IMR-90 (cell line): ENCODE data around the gene RND3. TPM values are rescaled to one million over a fixed set of nuclear protein-coding genes. Genes with fewer than 3 reads are reported as not detected.

ENCODE experiments used
- ATAC-seq: fragments of 200-7000 bp; cut with Tn5 transposase; 2 replicates; pipeline ENCODE4 v1.9.1; 2020; ENCODE audit warnings: low read depth, mild to moderate bottlenecking, moderate library complexity
- BruUV-seq: library from RNA; stranded (reverse); fragments of 400-500 nt; replicated peaks from 2 replicates; lab custom pipeline; 2021; lab: Mats Ljungman, UMichigan
- CTCF ChIA-PET: fragments of 300-600 bp; formaldehyde crosslinking; extraction: SDS; loops from one replicate; lab custom pipeline; 2021; ENCODE audit warnings: antibody characterized with exemption; lab: Yijun Ruan, JAX
- POLR2A ChIA-PET: fragments of 300-600 bp; sonication (Branson Sonifier 250); formaldehyde crosslinking; loops from one replicate; lab custom pipeline; 2022; ENCODE audit warnings: antibody characterized with exemption; ENCODE audit not compliant: unreplicated experiment; lab: Charles Lee
- DNase-seq: peaks from one replicate; pipeline ENCODE4 v3.0.0; 2013
- H2AFZ ChIP-seq: replicated peaks from 2 replicates; pipeline ENCODE3; 2013; ENCODE audit warnings: low read length, mild to moderate bottlenecking; ENCODE audit not compliant: poor library complexity
- H2AK5ac ChIP-seq: 2 replicates; pipeline ENCODE4 v1.6.1; 2013; ENCODE audit warnings: low read depth, low read length, inconsistent platforms
- H2AK9ac ChIP-seq: replicated peaks from 2 replicates; pipeline ENCODE3; 2013; ENCODE audit warnings: mild to moderate bottlenecking, low read depth, low read length, moderate library complexity; ENCODE audit not compliant: poor library complexity
- H2BK120ac ChIP-seq: 2 replicates; pipeline ENCODE4 v1.6.1; 2013; ENCODE audit warnings: low read depth, low read length, inconsistent platforms
- H2BK15ac ChIP-seq: 3 replicates; pipeline ENCODE4 v1.6.1; 2013; ENCODE audit warnings: low read depth, low read length, inconsistent platforms
- H2BK20ac ChIP-seq: 2 replicates; pipeline ENCODE4 v1.6.1; 2013; ENCODE audit warnings: low read depth, mild to moderate bottlenecking, inconsistent platforms, low read length, moderate library complexity
- H2BK5ac ChIP-seq: 2 replicates; pipeline ENCODE4 v1.6.1; 2013; ENCODE audit warnings: mild to moderate bottlenecking, low read depth, low read length, inconsistent platforms; ENCODE audit not compliant: poor library complexity, severe bottlenecking
- H3K14ac ChIP-seq: replicated peaks from 2 replicates; pipeline ENCODE4 v1.6.1; 2013; ENCODE audit warnings: low read depth, low read length, inconsistent platforms
- H3K18ac ChIP-seq: 2 replicates; pipeline ENCODE4 v1.6.1; 2013; ENCODE audit warnings: low read depth, low read length, control low read depth
- H3K23ac ChIP-seq: 2 replicates; pipeline ENCODE4 v1.6.1; 2013; ENCODE audit warnings: low read depth, low read length, inconsistent platforms
- H3K27ac ChIP-seq: 2 replicates; pipeline ENCODE4 v1.5.1; 2013; ENCODE audit warnings: mild to moderate bottlenecking, control low read depth, low read length; ENCODE audit not compliant: insufficient read depth
- H3K27me3 ChIP-seq: 2 replicates; pipeline ENCODE4 v1.6.1; 2013; ENCODE audit warnings: low read length; ENCODE audit not compliant: control insufficient read depth, insufficient read depth
- H3K36me3 ChIP-seq: 2 replicates; pipeline ENCODE4 v1.6.1; 2013; ENCODE audit warnings: low read length, mixed read lengths; ENCODE audit not compliant: control insufficient read depth, insufficient read depth
- H3K4ac ChIP-seq: 2 replicates; pipeline ENCODE4 v1.6.1; 2013; ENCODE audit warnings: low read depth, low read length, inconsistent platforms
- H3K4me1 ChIP-seq: 2 replicates; pipeline ENCODE4 v1.6.1; 2013; ENCODE audit warnings: low read length, mixed read lengths; ENCODE audit not compliant: control insufficient read depth, insufficient read depth
- H3K4me2 ChIP-seq: 2 replicates; pipeline ENCODE4 v1.6.1; 2013; ENCODE audit warnings: low read depth, mild to moderate bottlenecking, control low read depth, low read length, moderate library complexity
- H3K4me3 ChIP-seq: 2 replicates; pipeline ENCODE4 v1.5.1; 2013; ENCODE audit warnings: low read depth, mild to moderate bottlenecking, control low read depth, low read length, moderate library complexity; ENCODE audit not compliant: insufficient read depth
- H3K56ac ChIP-seq: 2 replicates; pipeline ENCODE4 v1.6.1; 2013; ENCODE audit warnings: low read length, inconsistent platforms; ENCODE audit not compliant: insufficient read depth; ENCODE audit errors: extremely low read depth
- H3K79me1 ChIP-seq, 2 experiments: 2 replicates each; pipeline ENCODE4 v1.6.1; 2013; ENCODE audit warnings: low read length in 2 of 2, inconsistent platforms in 1 of 2, low read depth in 1 of 2
- H3K9ac ChIP-seq: 2 replicates; pipeline ENCODE4 v1.6.1; 2013; ENCODE audit warnings: low read depth, low read length, control low read depth
- H3K9me1 ChIP-seq: 2 replicates; pipeline ENCODE4 v1.6.1; 2013; ENCODE audit warnings: low read length, inconsistent platforms; ENCODE audit not compliant: insufficient read depth
- H3K9me3 ChIP-seq: 2 replicates; pipeline ENCODE4 v1.6.1; 2013; ENCODE audit warnings: low read length; ENCODE audit not compliant: control insufficient read depth, insufficient read depth
- H4K20me1 ChIP-seq: 2 replicates; pipeline ENCODE4 v1.6.1; 2013; ENCODE audit warnings: low read length, inconsistent platforms; ENCODE audit not compliant: insufficient read depth
- H4K5ac ChIP-seq: 2 replicates; pipeline ENCODE4 v1.6.1; 2013; ENCODE audit warnings: mild to moderate bottlenecking, low read depth, low read length, control low read depth
- H4K8ac ChIP-seq, 2 experiments: 2 replicates each; pipeline ENCODE4 v1.6.1; 2013; ENCODE audit warnings: low read depth in 2 of 2, low read length in 2 of 2, control low read depth in 1 of 2, inconsistent platforms in 1 of 2
- H4K91ac ChIP-seq: 2 replicates; pipeline ENCODE4 v1.6.1; 2013; ENCODE audit warnings: low read depth, low read length, inconsistent platforms; ENCODE audit not compliant: insufficient read depth
- BHLHE40 ChIP-seq: fragments of 150-350 bp; IDR thresholded peaks from 2 replicates; pipeline ENCODE4 v1.6.1; 2016; ENCODE audit warnings: mild to moderate bottlenecking, low read depth, low read length
- CEBPB ChIP-seq: IDR thresholded peaks from 2 replicates; pipeline ENCODE4 v1.6.1; 2012; ENCODE audit warnings: low read depth, low read length, improper control_type of control experiment
- FOS ChIP-seq: fragments of 150-350 bp; IDR thresholded peaks from 2 replicates; pipeline ENCODE4 v1.6.1; 2016; ENCODE audit warnings: low read depth, low read length
- MXI1 ChIP-seq: IDR thresholded peaks from 2 replicates; pipeline ENCODE4 v1.6.1; 2012; ENCODE audit warnings: low read depth, mild to moderate bottlenecking, low read length, moderate library complexity, borderline replicate concordance
- NFE2L2 ChIP-seq: fragments of 150-350 bp; IDR thresholded peaks from 2 replicates; pipeline ENCODE4 v1.6.1; 2016; ENCODE audit warnings: low read depth, mild to moderate bottlenecking, low read length
- POLR2A ChIP-seq: IDR thresholded peaks from 2 replicates; pipeline ENCODE4 v1.6.1; 2012; ENCODE audit warnings: mild to moderate bottlenecking, low read depth, low read length
- RCOR1 ChIP-seq: IDR thresholded peaks from 2 replicates; pipeline ENCODE4 v1.6.1; 2012; ENCODE audit warnings: mild to moderate bottlenecking, low read length, improper control_type of control experiment; ENCODE audit not compliant: insufficient replicate concordance
- WGBS, 2 experiments: methylation state at CpG; one replicate each; pipeline versions ENCODE4 v1.1.5 to v1.1.7; 2013; ENCODE audit warnings: missing lambda C conversion rate in 2 of 2; ENCODE audit not compliant: insufficient read length in 1 of 2; ENCODE audit errors: extremely low coverage in 2 of 2; 5-methylcytosine and 5-hydroxymethylcytosine counted together
- dilution Hi-C: fragments of 300-500 bp; cut with HindIII; formaldehyde crosslinking; loops from one replicate; pipeline ENCODE4 v1.14.3; 2018; ENCODE audit warnings: low sequenced_read_pairs; ENCODE audit not compliant: unreplicated experiment
- in situ Hi-C: fragments of 300-500 bp; cut with MboI; formaldehyde crosslinking; loops from 3 replicates; pipeline ENCODE4 v1.14.3; 2019; ENCODE audit warnings: low sequenced_read_pairs, inconsistent platforms, mixed read lengths
- intact Hi-C: fragments of 100-400 bp; cut with micrococcal nuclease; formaldehyde crosslinking; loops from 2 replicates; pipeline ENCODE4 v1.10.0; 2022
- polyA plus RNA-seq, 3 experiments: library from polyadenylated mRNA; depleted of rRNA; stranded (reverse); fragments of >200 nt; gene quantifications; 2 replicates each; pipeline ENCODE4 v1.2.3, GENCODE V29; 2012; ENCODE audit warnings: low replicate concordance in 1 of 3
- total RNA-seq: library from RNA; depleted of rRNA; stranded (reverse); fragments of >200 nt; gene quantifications from 2 replicates; pipeline ENCODE4 v1.2.3, GENCODE V29; 2012
- TF ChIP-seq, protein P1 (sequence below): fragments of 150-350 bp; IDR thresholded peaks from 2 replicates; pipeline ENCODE4 v1.6.1; 2017; ENCODE audit warnings: mild to moderate bottlenecking, antibody characterized with exemption, low read length, low read depth

RND3 gene
- total and polyA plus RNA-seq, 2 of the 4 experiments (the other 2 are of a cell fraction): 111 to 449 TPM

DNA sequence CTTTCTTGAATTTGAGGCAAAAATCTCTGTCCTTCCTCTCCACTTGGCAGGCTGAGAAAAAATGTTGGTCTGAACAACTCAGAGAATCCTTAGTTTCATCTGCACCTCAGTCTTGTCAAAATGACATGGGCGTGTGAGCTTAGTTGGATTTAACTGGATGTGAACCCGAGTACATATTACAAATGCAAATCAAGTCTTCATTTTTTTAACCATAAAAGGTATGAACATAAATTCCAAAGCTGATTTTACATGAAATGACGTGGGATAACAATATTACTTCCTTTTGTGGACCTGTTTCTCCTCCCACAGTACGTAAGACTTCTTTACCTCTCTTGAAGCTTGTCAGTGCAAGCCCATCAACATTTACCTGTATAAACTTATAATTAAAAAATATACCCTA lies 32.6 kb upstream of the RND3 start:
- Histone ChIP-seq H3K4ac (peak overlapping the region; percentile 42), H3K9ac (no peak overlapping the region), H2BK20ac (peak overlapping the region; percentile 77; the same call in 1 of the 2 replicates), H3K4me2 (no peak overlapping the region), H4K5ac (peak overlapping the region; percentile 30; the same call in 1 of the 2 replicates), H4K91ac (peak overlapping the region; percentile 30; the same call in 1 of the 2 replicates), H4K8ac (peak overlapping the region; percentile 61 to 72; a peak in 2 of 4 replicates), H2BK15ac (peak overlapping the region; percentile 66; the same call in 2 of the 3 replicates), H3K27me3 (no peaks in the 10 kb centered on the region), H3K27ac (no peak overlapping the region), H3K14ac (peak overlapping the region; percentile 75; the same call in 1 of the 2 replicates), H3K9me1 (peaks cover 5% of the 10 kb centered on the region), H3K9me3 (no peaks in the 10 kb centered on the region), H3K23ac (no peak overlapping the region; the same call in 1 of the 2 replicates), H2BK120ac (peak overlapping the region; percentile 57; the same call in 1 of the 2 replicates), H3K4me3 (no peak overlapping the region), H2AK5ac (0 out of 2 replicates have a peak overlapping the region, but pooled peaks have one; percentile 36), H2AFZ (no peak overlapping the region), H3K36me3 (no peaks in the 10 kb centered on the region), H3K4me1 (peaks cover 13% of the 10 kb centered on the region), H2AK9ac (no peak overlapping the region), H3K18ac (peak overlapping the region; percentile 69), H3K56ac (no peak overlapping the region), H3K79me1 (peaks cover 0 to 10% of the 10 kb centered on the region in 2 experiments; a peak in 1 of 4 replicates), H4K20me1 (no peaks in the 10 kb centered on the region), H2BK5ac (peak overlapping the region; percentile 20)
- no CpG with 5 or more reads among the region's 4 CpGs for WGBS, 2 experiments
- dilution Hi-C loops: no loop called here
- intact Hi-C loops: no loop called here
- BruUV-seq: no TSS peak
- CTCF ChIA-PET: interaction anchor here (0.6 to 1.7 kb wide), 3 partner anchors 10 to 858 kb away, joined by 3 to 6 read pairs (median 3); no protein-coding TSS in a partner anchor
- in situ Hi-C loops: no loop called here
- DNase-seq (no peak), ATAC-seq (no peak)
- TF ChIP-seq POLR2A (no peak), NFE2L2 (no peak), MXI1 (no peak), RCOR1 (no peak), FOS (no peak), CEBPB (no peak), BHLHE40 (no peak)
- TF ChIP-seq, protein P1, sequence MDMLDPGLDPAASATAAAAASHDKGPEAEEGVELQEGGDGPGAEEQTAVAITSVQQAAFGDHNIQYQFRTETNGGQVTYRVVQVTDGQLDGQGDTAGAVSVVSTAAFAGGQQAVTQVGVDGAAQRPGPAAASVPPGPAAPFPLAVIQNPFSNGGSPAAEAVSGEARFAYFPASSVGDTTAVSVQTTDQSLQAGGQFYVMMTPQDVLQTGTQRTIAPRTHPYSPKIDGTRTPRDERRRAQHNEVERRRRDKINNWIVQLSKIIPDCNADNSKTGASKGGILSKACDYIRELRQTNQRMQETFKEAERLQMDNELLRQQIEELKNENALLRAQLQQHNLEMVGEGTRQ: no peak
- POLR2A ChIA-PET: interaction anchor here (1.0 kb wide), 1 partner anchor 24 kb away, joined by 3 read pairs; no protein-coding TSS in a partner anchor
